Brain pericyte (primary cell): ENCODE results near the gene KCNG1.

Experiments
- DNase-seq: peaks from one replicate; pipeline ENCODE4 v3.0.0-alpha.2; 2012; ENCODE audit warnings: low read depth, low spot score

The KCNG1 gene

GRCh38 chr20:51012357-51012756, 10.6 kb downstream of the KCNG1 start:
- DNase-seq: no peak

GRCh38 chr20:51011479-51011878, 11.4 kb downstream of the KCNG1 start:
- no peak for DNase-seq

GRCh38 chr20:51010932-51011331, 12.0 kb downstream of the KCNG1 start:
- DNase-seq: no peak

GRCh38 chr20:51010043-51010365, 12.9 kb downstream of the KCNG1 start:
- DNase-seq: no peak

GRCh38 chr20:51009303-51010042, 13.4 kb downstream of the KCNG1 start:
- DNase-seq: no peak

GRCh38 chr20:51008718-51009117, 14.2 kb downstream of the KCNG1 start:
- no peak for DNase-seq

GRCh38 chr20:51005214-51005613, 17.7 kb downstream of the KCNG1 start:
- no peak for DNase-seq

- DNase-seq: no peak
Observed at GRCh38 chr20:51004781-51005180, 18.1 kb downstream of the KCNG1 start.

GRCh38 chr20:51004305-51004727, 18.6 kb downstream of the KCNG1 start:
- no peak for DNase-seq

- no peak for DNase-seq
Observed at GRCh38 chr20:51003753-51004152, 19.2 kb downstream of the KCNG1 start.

- no peak for DNase-seq
Observed at GRCh38 chr20:51002633-51003032, 20.3 kb downstream of the KCNG1 start.

- no peak for DNase-seq
Observed at GRCh38 chr20:51001430-51002265, 21.3 kb downstream of the KCNG1 start.

- no peak for DNase-seq
Observed at GRCh38 chr20:50999355-50999754, 23.6 kb downstream of the KCNG1 start.

GRCh38 chr20:50996901-50997865, 25.7 kb downstream of the KCNG1 start:
- DNase-seq: no peak

- DNase-seq: no peak
Observed at GRCh38 chr20:50995506-50995905, 27.4 kb downstream of the KCNG1 start.

GRCh38 chr20:50993876-50994275, 29.0 kb downstream of the KCNG1 start:
- DNase-seq: no peak

GRCh38 chr20:50992733-50993457, 30.0 kb downstream of the KCNG1 start:
- DNase-seq: no peak

- DNase-seq: no peak
Observed at GRCh38 chr20:50992336-50992732, 30.6 kb downstream of the KCNG1 start.

- DNase-seq: no peak
Observed at GRCh38 chr20:50991076-50991475, 31.8 kb downstream of the KCNG1 start.

GRCh38 chr20:50987493-50988210, 35.3 kb downstream of the KCNG1 start:
- peak; percentile 59 for DNase-seq

- DNase-seq: no peak
Observed at GRCh38 chr20:50983321-50983720, 39.6 kb downstream of the KCNG1 start.
